GM10266 (cell line): ENCODE results near the gene NOL9.

Experiments
- DNase-seq: peaks from one replicate; pipeline ENCODE4 v3.0.0; 2012; ENCODE audit errors: extremely low spot score
- TF ChIP-seq, protein P1 (sequence below): IDR thresholded peaks from 2 replicates; pipeline ENCODE4 v1.5.1; 2012; ENCODE audit warnings: mild to moderate bottlenecking, low read depth; ENCODE audit not compliant: control insufficient read depth, insufficient read depth; ENCODE audit errors: missing control alignments

The NOL9 gene

GRCh38 chr1:6592865-6593593 lies 38.7 kb upstream of the NOL9 start:
- TF ChIP-seq, protein P1, sequence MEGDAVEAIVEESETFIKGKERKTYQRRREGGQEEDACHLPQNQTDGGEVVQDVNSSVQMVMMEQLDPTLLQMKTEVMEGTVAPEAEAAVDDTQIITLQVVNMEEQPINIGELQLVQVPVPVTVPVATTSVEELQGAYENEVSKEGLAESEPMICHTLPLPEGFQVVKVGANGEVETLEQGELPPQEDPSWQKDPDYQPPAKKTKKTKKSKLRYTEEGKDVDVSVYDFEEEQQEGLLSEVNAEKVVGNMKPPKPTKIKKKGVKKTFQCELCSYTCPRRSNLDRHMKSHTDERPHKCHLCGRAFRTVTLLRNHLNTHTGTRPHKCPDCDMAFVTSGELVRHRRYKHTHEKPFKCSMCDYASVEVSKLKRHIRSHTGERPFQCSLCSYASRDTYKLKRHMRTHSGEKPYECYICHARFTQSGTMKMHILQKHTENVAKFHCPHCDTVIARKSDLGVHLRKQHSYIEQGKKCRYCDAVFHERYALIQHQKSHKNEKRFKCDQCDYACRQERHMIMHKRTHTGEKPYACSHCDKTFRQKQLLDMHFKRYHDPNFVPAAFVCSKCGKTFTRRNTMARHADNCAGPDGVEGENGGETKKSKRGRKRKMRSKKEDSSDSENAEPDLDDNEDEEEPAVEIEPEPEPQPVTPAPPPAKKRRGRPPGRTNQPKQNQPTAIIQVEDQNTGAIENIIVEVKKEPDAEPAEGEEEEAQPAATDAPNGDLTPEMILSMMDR = no peak
- DNase-seq = no peak

DNA sequence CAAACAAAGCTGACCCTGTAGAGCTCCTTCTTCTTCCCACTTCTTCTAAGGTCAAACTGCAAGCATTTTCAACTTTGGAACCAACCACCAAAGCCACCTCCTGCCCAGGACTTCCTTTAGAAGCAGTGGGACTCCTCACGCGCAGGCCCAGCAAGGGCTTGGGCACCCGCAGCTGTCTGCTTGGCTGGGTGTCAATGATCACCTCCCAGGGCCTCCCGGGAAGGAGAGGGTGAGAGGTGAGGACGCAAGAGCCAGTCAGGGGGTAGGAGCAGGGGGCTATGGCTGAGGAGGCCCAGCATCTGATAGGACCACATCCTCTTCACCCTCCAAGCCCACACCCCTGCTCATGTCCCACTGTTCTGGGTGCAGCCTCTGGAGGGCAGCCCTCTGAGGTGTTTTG lies 38.1 kb upstream of the NOL9 start:
- TF ChIP-seq, protein P1 = no peak
- DNase-seq = no peak

GRCh38 chr1:6591644-6592043 lies 37.3 kb upstream of the NOL9 start:
- TF ChIP-seq, protein P1 = no peak
- no peak for DNase-seq

- TF ChIP-seq, protein P1 = no peak
- no peak for DNase-seq
Measured at GRCh38 chr1:6591222-6591621, 36.9 kb upstream of the NOL9 start.

GRCh38 chr1:6590046-6590445 lies 35.7 kb upstream of the NOL9 start:
- TF ChIP-seq, protein P1 = no peak
- no peak for DNase-seq

DNA sequence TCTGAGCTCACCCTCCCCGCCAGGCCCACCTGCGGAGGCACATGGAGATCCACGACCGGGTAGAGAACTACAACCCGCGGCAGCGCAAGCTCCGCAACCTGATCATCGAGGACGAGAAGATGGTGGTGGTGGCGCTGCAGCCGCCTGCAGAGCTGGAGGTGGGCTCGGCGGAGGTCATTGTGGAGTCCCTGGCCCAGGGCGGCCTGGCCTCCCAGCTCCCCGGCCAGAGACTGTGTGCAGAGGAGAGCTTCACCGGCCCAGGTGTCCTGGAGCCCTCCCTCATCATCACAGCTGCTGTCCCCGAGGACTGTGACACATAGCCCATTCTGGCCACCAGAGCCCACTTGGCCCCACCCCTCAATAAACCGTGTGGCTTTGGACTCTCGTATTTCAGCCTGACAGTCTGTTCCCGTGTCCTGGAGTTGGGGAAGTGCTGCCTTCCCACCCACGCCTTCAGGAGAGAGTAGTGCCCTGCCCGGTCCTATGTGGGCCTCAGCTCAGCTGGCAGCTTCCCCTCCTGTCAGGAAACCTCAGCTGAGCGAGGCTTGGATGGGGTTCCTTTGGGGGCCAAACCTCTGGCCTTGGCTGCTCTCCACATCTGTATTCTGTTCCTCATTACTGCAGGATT lies 34.7 kb upstream of the NOL9 start:
- TF ChIP-seq, protein P1 = no peak
- DNase-seq = no peak
